Thyroid gland (tissue), 4 donors: ENCODE results near the gene RNF217. TPM values are rescaled to one million over a fixed set of nuclear protein-coding genes. Genes with fewer than 3 reads are reported as not detected.

Experiments used
- DNase-seq, 2 donors: peaks; one replicate each; pipeline ENCODE4 v3.0.0-alpha.2; 2019
- H3K27ac ChIP-seq, 3 donors: fragments of 200-600 bp; sonication (generic); 1 replicate in 2 of 3; 2 replicates in 1 of 3; pipeline ENCODE4 v1.5.1; 2016 to 2019; ENCODE audit warnings: mild to moderate bottlenecking in 1 of 3, moderate library complexity in 1 of 3
- H3K27me3 ChIP-seq: fragments of 200-600 bp; sonication (generic); one replicate; pipeline ENCODE4 v1.5.1; 2019
- H3K36me3 ChIP-seq, 2 donors: fragments of 200-600 bp; sonication (generic); one replicate each; pipeline ENCODE4 v1.5.1; 2016 to 2019
- H3K4me1 ChIP-seq, 2 donors: fragments of 200-600 bp; sonication (generic); one replicate each; pipeline ENCODE4 v1.5.1; 2017 to 2019
- H3K4me3 ChIP-seq, 3 donors: fragments of 200-600 bp; sonication (generic); replicated peaks in 1 of 3; 1 replicate in 2 of 3; 2 replicates in 1 of 3; pipeline ENCODE4 v1.5.1; 2016; ENCODE audit warnings: mild to moderate bottlenecking in 1 of 3
- H3K9me3 ChIP-seq: fragments of 200-600 bp; sonication (generic); one replicate; pipeline ENCODE4 v1.5.1; 2017
- CTCF ChIP-seq, 6 experiments: fragments of 200-600 bp in 3 of 6; fragments of 450-650 bp in 3 of 6; sonication (generic) in 3 of 6; IDR thresholded peaks; one replicate each; pipeline ENCODE4 v1.5.1; 2016 to 2019; ENCODE audit warnings: antibody characterized with exemption in 6 of 6, mild to moderate bottlenecking in 2 of 6, inconsistent platforms in 1 of 6, moderate library complexity in 1 of 6
- POLR2A ChIP-seq, 2 donors: fragments of 450-650 bp; IDR thresholded peaks; one replicate each; pipeline ENCODE4 v1.6.1; 2017; ENCODE audit warnings: antibody characterized with exemption in 2 of 2, mild to moderate bottlenecking in 2 of 2, moderate library complexity in 1 of 2
- WGBS, 2 donors: methylation state at CpG; one replicate each; pipeline ENCODE4 v1.1.5; 2017; 5-methylcytosine and 5-hydroxymethylcytosine counted together
- intact Hi-C: fragments of 100-400 bp; cut with DNase I; formaldehyde crosslinking; loops from one replicate; pipeline ENCODE4 v1.15.1; 2023
- total RNA-seq, 4 donors: library from RNA; depleted of rRNA; stranded (reverse); fragments of >200 nt; gene quantifications; one replicate each; pipeline ENCODE4 v1.2.3, GENCODE V29; 2016

The RNF217 gene
- total RNA-seq, 4 donors from 2014 or later: 29.0 to 53.7 (median 31.0) TPM

GRCh38 chr6:124956018-124956417 is 6.2 kb upstream of the RNF217 start:
- Histone ChIP-seq H3K36me3 (no peaks in the 10 kb centered on the region), H3K4me3 (no peak overlapping the region), H3K9me3 (no peaks in the 10 kb centered on the region), H3K4me1 (peaks cover 0 to 5% of the 10 kb centered on the region in 2 donors), H3K27me3 (no peaks in the 10 kb centered on the region), H3K27ac (no peak overlapping the region)
- intact Hi-C loops: loop anchor here (10.0 kb wide), 1 partner anchor 139 kb away; no protein-coding TSS in a partner anchor
- 87 to 96% methylated on average over 5 to 6 of the region's 6 CpGs for WGBS, 2 donors
- DNase-seq: no peak
- TF ChIP-seq CTCF (IDR thresholded peaks at IDR 0.05) (no peak), POLR2A (IDR thresholded peaks at IDR 0.05) (no peak)

GRCh38 chr6:124958149-124958548 is 4.1 kb upstream of the RNF217 start:
- H3K4me3 ChIP-seq: no peak overlapping the region
- peaks cover 0 to 9% of the 10 kb centered on the region in 2 donors for H3K4me1 ChIP-seq
- no peaks in the 10 kb centered on the region for H3K9me3 ChIP-seq
- no peak for DNase-seq
- no peak overlapping the region for H3K27ac ChIP-seq
- no peak for TF ChIP-seq POLR2A (IDR thresholded peaks at IDR 0.05)
- no peak for TF ChIP-seq CTCF (IDR thresholded peaks at IDR 0.05)
- intact Hi-C loops: loop anchor here (10.0 kb wide), 1 partner anchor 137 kb away; no protein-coding TSS in a partner anchor
- H3K36me3 ChIP-seq: no peaks in the 10 kb centered on the region
- H3K27me3 ChIP-seq: no peaks in the 10 kb centered on the region

- DNase-seq: no peak
- 83 to 92% methylated on average over 1 of the region's 1 CpG for WGBS, 2 donors
- TF ChIP-seq CTCF (IDR thresholded peaks at IDR 0.05) (no peak), POLR2A (IDR thresholded peaks at IDR 0.05) (no peak)
- no peaks in the 10 kb centered on the region for H3K36me3 ChIP-seq
- no peaks in the 10 kb centered on the region for H3K27me3 ChIP-seq
- intact Hi-C loops: loop anchor here (10.0 kb wide), 1 partner anchor 136 kb away; no protein-coding TSS in a partner anchor
- H3K4me1 ChIP-seq: peaks cover 0 to 9% of the 10 kb centered on the region in 2 donors
- H3K9me3 ChIP-seq: no peaks in the 10 kb centered on the region
- no peak overlapping the region for H3K27ac ChIP-seq
- no peak overlapping the region for H3K4me3 ChIP-seq
These were observed 3.4 kb upstream of the RNF217 start for GRCh38 chr6:124958759-124959354.

- peaks cover 10 to 22% of the 10 kb centered on the region in 2 donors for H3K4me1 ChIP-seq
- intact Hi-C loops: loop anchor here (5.0 kb wide), 1 partner anchor 786 kb away; the partner anchor contains the start of gene HEY2
- H3K27me3 ChIP-seq: no peaks in the 10 kb centered on the region
- H3K9me3 ChIP-seq: no peaks in the 10 kb centered on the region
- 58 to 66% methylated on average over 4 of the region's 4 CpGs for WGBS, 2 donors
- peak overlapping the region in 1 of 3 donors; percentile 80 for H3K4me3 ChIP-seq
- H3K36me3 ChIP-seq: no peaks in the 10 kb centered on the region
- peak overlapping the region; percentile 98 to 99 (median 99) for H3K27ac ChIP-seq
- no peak for DNase-seq
- TF ChIP-seq POLR2A (IDR thresholded peaks at IDR 0.05) (no peak), CTCF (IDR thresholded peaks at IDR 0.05) (no peak)
These were observed 1.3 kb upstream of the RNF217 start for GRCh38 chr6:124960757-124961463.

- 11% methylated on average over 6 of the region's 6 CpGs for whole genome bisulfite sequencing, 2 donors
- intact Hi-C loops: loop anchor here (5.0 kb wide), 1 partner anchor 786 kb away; the partner anchor contains the start of gene HEY2
- TF ChIP-seq CTCF (IDR thresholded peaks at IDR 0.05): no peak
- TF ChIP-seq POLR2A (IDR thresholded peaks at IDR 0.05): no peak
- Histone ChIP-seq H3K9me3 (no peaks in the 10 kb centered on the region), H3K36me3 (no peaks in the 10 kb centered on the region), H3K4me3 (peak overlapping the region; percentile 71 to 80 (median 80)), H3K27me3 (no peaks in the 10 kb centered on the region), H3K4me1 (peaks cover 15 to 28% of the 10 kb centered on the region in 2 donors), H3K27ac (peak overlapping the region; percentile 98 to 99 (median 99))
- DNase-seq: no peak
These were observed 817 bp upstream of the RNF217 start for GRCh38 chr6:124961464-124961776.
